Spinal cord (tissue), 10 donors: Measurements from ENCODE around the gene DMKN. TPM values are rescaled to one million over a fixed set of nuclear protein-coding genes. Genes with fewer than 3 reads are reported as not detected.

Experiments
- DNase-seq, 6 donors: peaks; one replicate each; pipeline versions ENCODE4 v3.0.0 to v3.0.0-alpha.2; 2013 to 2015; ENCODE audit warnings: low spot score in 6 of 6, low read depth in 4 of 6
- H3K27ac ChIP-seq: one replicate; pipeline ENCODE4 v1.5.1; 2013; ENCODE audit warnings: low read depth, low read length, control low read depth
- H3K27me3 ChIP-seq: one replicate; pipeline ENCODE4 v1.6.1; 2013; ENCODE audit warnings: low read length; ENCODE audit not compliant: control insufficient read depth, insufficient read depth
- H3K36me3 ChIP-seq: one replicate; pipeline ENCODE4 v1.6.1; 2013; ENCODE audit warnings: low read length; ENCODE audit not compliant: control insufficient read depth, insufficient read depth
- H3K4me1 ChIP-seq: one replicate; pipeline ENCODE4 v1.6.1; 2013; ENCODE audit warnings: low read length; ENCODE audit not compliant: control insufficient read depth, insufficient read depth
- H3K4me3 ChIP-seq: one replicate; pipeline ENCODE4 v1.5.1; 2013; ENCODE audit warnings: low read depth, low read length, control low read depth
- H3K9me3 ChIP-seq: one replicate; pipeline ENCODE4 v1.6.1; 2013; ENCODE audit warnings: low read length; ENCODE audit not compliant: control insufficient read depth, insufficient read depth
- WGBS: methylation state at CpG from one replicate; pipeline ENCODE4 v1.1.5; 2013; ENCODE audit warnings: missing lambda C conversion rate; ENCODE audit not compliant: insufficient coverage; 5-methylcytosine and 5-hydroxymethylcytosine counted together
- polyA plus RNA-seq, 2 donors: library from polyadenylated mRNA; unstranded; fragments of 120-200 nt; gene quantifications; one replicate each; pipeline ENCODE4 v1.2.1, GENCODE V29; 2013; ENCODE audit not compliant: insufficient read length in 2 of 2
- total RNA-seq, 2 donors: library from RNA; depleted of rRNA in 1 of 2; stranded (reverse); fragments of 120-200 nt in 1 of 2; fragments of >200 nt in 1 of 2; gene quantifications; one replicate each; pipeline versions ENCODE4 v1.2.3 to v1.2.4, GENCODE V29; 2013 to 2014
- donor health status: healthy.

DMKN gene
- total and polyA plus RNA-seq, 4 donors = 10.4 to 49.0 (median 24.7) TPM

DNA sequence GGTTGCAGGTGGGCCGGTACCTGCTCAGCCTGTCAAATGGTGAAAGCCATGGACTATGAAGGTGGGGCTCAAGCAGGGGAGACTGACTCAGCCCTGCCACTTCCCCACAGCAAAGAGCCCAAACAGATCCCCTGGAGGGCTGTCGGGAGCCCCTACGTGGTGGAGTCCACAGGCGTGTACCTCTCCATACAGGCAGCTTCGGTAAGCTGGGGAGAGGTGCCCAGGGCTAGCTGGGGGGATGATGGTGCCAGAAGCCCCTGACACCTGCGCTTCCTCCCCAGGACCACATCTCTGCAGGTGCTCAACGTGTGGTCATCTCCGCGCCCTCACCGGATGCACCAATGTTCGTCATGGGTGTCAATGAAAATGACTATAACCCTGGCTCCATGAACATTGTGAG lies 28.8 kb upstream of the DMKN start:
- Histone ChIP-seq H3K4me3 (no peak overlapping the region), H3K36me3 (peaks cover 34% of the 10 kb centered on the region), H3K27me3 (no peaks in the 10 kb centered on the region), H3K27ac (no peak overlapping the region), H3K9me3 (no peaks in the 10 kb centered on the region), H3K4me1 (peaks cover 24% of the 10 kb centered on the region)
- no peak for DNase-seq
- WGBS = 80% methylated on average over 2 of the region's 11 CpGs

DNA sequence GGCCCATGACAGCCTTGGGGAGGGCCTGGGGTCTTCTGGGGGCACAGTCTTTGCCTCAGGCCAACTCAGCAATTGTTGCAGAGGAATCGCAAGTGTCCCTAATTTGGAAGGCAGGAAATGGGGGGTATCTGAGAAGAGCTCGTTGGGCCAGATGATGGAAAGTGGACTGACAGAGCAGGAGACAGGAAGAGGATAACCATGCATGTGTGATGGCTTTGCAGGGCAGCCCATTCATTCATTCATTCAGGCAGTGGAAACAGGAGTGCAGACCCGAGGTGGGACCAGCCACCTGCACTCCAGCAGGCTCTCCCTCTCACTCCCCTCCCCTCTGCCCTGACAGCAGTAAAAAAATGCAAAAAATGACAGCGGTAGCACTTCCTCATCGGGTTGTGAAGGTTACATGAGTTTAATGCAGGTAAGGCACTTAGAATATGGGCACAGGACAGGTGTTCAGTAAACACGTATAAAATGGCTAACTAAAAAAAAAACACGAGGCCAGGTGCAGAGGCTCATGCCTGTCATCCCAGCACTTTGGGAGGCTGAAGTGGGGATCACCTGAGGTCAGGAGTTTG lies 27.0 kb upstream of the DMKN start:
- WGBS = 100% methylated on average over 4 of the region's 7 CpGs
- Histone ChIP-seq H3K4me1 (peaks cover 12% of the 10 kb centered on the region), H3K27ac (no peak overlapping the region), H3K4me3 (no peak overlapping the region), H3K27me3 (no peaks in the 10 kb centered on the region), H3K36me3 (peaks cover 26% of the 10 kb centered on the region), H3K9me3 (no peaks in the 10 kb centered on the region)
- DNase-seq = no peak

DNA sequence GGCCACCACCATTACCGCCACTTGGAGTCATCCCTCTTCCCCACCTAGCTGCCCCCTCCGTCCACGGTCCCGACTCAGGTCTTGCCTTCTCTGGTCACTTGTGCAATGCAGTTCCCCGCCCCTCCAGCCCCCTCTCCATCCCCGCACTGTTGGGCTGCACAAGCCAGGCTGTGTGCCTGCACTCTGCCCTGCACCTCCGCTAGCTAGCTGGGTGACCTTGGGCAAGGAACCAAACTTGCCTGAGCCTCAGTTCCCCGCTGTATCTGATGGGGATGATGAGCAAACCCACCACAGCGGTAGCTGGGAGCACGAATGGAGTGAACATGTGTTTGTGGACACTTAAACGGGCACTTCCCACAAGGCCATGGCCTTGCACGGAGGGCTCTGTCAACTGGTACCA lies 26.4 kb upstream of the DMKN start:
- H3K36me3 ChIP-seq = peaks cover 26% of the 10 kb centered on the region
- WGBS = 96% methylated on average over 12 of the region's 12 CpGs
- no peak for DNase-seq
- H3K9me3 ChIP-seq = no peaks in the 10 kb centered on the region
- H3K4me3 ChIP-seq = no peak overlapping the region
- peaks cover 3% of the 10 kb centered on the region for H3K27me3 ChIP-seq
- no peak overlapping the region for H3K27ac ChIP-seq
- H3K4me1 ChIP-seq = peaks cover 9% of the 10 kb centered on the region

- H3K9me3 ChIP-seq = no peaks in the 10 kb centered on the region
- peaks cover 7% of the 10 kb centered on the region for H3K27me3 ChIP-seq
- peaks cover 3% of the 10 kb centered on the region for H3K4me1 ChIP-seq
- WGBS = 100% methylated on average over 3 of the region's 6 CpGs
- peaks cover 26% of the 10 kb centered on the region for H3K36me3 ChIP-seq
- DNase-seq = no peak
- no peak overlapping the region for H3K4me3 ChIP-seq
- H3K27ac ChIP-seq = no peak overlapping the region
Observed at GRCh38 chr19:35539314-35539713, 25.9 kb upstream of the DMKN start.

- WGBS = 75% methylated on average over 7 of the region's 10 CpGs
Observed at GRCh38 chr19:35534803-35535480, 21.5 kb upstream of the DMKN start.

GRCh38 chr19:35533822-35534392 lies 20.5 kb upstream of the DMKN start:
- Histone ChIP-seq H3K27ac (no peak overlapping the region), H3K9me3 (no peaks in the 10 kb centered on the region), H3K4me1 (peaks cover 10% of the 10 kb centered on the region), H3K4me3 (no peak overlapping the region), H3K27me3 (peaks cover 19% of the 10 kb centered on the region), H3K36me3 (no peaks in the 10 kb centered on the region)
- WGBS = 8% methylated on average over 28 of the region's 30 CpGs
- no peak for DNase-seq

More at GRCh38 chr19:35534803-35535480, 21.5 kb upstream of the DMKN start:
- peaks cover 3% of the 10 kb centered on the region for H3K36me3 ChIP-seq
- H3K4me3 ChIP-seq = no peak overlapping the region
- peaks cover 10% of the 10 kb centered on the region for H3K4me1 ChIP-seq
- H3K9me3 ChIP-seq = no peaks in the 10 kb centered on the region
- H3K27me3 ChIP-seq = peaks cover 19% of the 10 kb centered on the region
- DNase-seq = no peak
- no peak overlapping the region for H3K27ac ChIP-seq

GRCh38 chr19:35533201-35533821 lies 19.9 kb upstream of the DMKN start, which contains the start of gene GAPDHS:
Gene GAPDHS, plus strand, starts transcription at chr19:35533456. Its CDS starts 72 bp downstream, at chr19:35533528.
- H3K4me1 ChIP-seq = peaks cover 10% of the 10 kb centered on the region
- H3K36me3 ChIP-seq = no peaks in the 10 kb centered on the region
- no peak within 1 kb of the TSS for H3K27ac ChIP-seq
- H3K9me3 ChIP-seq = no peaks in the 10 kb centered on the region
- H3K4me3 ChIP-seq = no peak within 1 kb of the TSS
- DNase-seq = no peak
- peaks cover 19% of the 10 kb centered on the region for H3K27me3 ChIP-seq
- WGBS = 58% methylated on average over 29 of the region's 39 CpGs

DNA sequence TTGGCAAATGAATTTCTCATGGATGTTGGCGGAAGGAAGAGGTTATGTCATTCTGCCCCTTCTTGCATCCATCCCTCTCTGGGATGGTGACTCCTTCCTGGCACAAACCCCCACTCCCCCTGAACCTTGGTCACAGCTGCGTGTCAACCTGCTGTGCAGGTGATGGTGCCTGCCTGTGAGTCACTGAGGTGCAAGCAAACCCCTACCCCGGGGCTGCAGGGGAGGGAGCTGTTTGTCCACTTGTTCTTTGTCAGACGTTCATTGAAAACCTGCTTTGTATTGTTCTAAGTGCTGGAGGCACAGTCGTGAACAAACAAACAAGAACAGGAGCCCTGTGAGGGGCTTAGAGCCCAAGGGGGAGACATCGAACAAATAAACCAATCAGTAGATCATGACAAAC lies 17.8 kb upstream of the DMKN start:
- no peak overlapping the region for H3K27ac ChIP-seq
- 27% methylated on average over 2 of the region's 6 CpGs for WGBS
- H3K27me3 ChIP-seq = peaks cover 19% of the 10 kb centered on the region

GRCh38 chr19:35529241-35530218 lies 16.1 kb upstream of the DMKN start:
- no peak overlapping the region for H3K4me3 ChIP-seq
- peaks cover 10% of the 10 kb centered on the region for H3K4me1 ChIP-seq
- no peaks in the 10 kb centered on the region for H3K36me3 ChIP-seq
- WGBS = 71% methylated on average over 16 of the region's 19 CpGs
- no peak overlapping the region for H3K27ac ChIP-seq
- H3K9me3 ChIP-seq = no peaks in the 10 kb centered on the region
- no peak for DNase-seq
- peaks cover 14% of the 10 kb centered on the region for H3K27me3 ChIP-seq

More for the DNA sequence above, 17.8 kb upstream of the DMKN start:
- no peaks in the 10 kb centered on the region for H3K9me3 ChIP-seq
- H3K36me3 ChIP-seq = no peaks in the 10 kb centered on the region
- peaks cover 10% of the 10 kb centered on the region for H3K4me1 ChIP-seq
- no peak overlapping the region for H3K4me3 ChIP-seq
- no peak for DNase-seq
